HCT116 (cell line): ENCODE results near the gene EPS8. TPM values are rescaled to one million over a fixed set of nuclear protein-coding genes. Genes with fewer than 3 reads are reported as not detected.

Experiments used
- ATAC-seq: fragments of 200-7000 bp; cut with Tn5 transposase; 2 replicates; pipeline ENCODE4 v1.9.1; 2020; ENCODE audit warnings: mild to moderate bottlenecking, moderate library complexity
- BruUV-seq: library from RNA; stranded (reverse); fragments of 400-500 nt; replicated peaks from 2 replicates; lab custom pipeline; 2021; lab: Mats Ljungman, UMichigan
- CTCF ChIA-PET: fragments of 300-600 bp; sonication (Branson Sonifier 250); formaldehyde crosslinking; loops from one replicate; lab custom pipeline; 2021; ENCODE audit warnings: antibody characterized with exemption; lab: Charles Lee
- POLR2A ChIA-PET: fragments of 300-600, 350-600 bp; sonication (Branson Sonifier 250); formaldehyde crosslinking; loops from one replicate; lab custom pipeline; 2021; ENCODE audit warnings: antibody characterized with exemption; lab: Charles Lee
- RAD21 ChIA-PET, 2 experiments: fragments of 300-600 bp; sonication (Branson Sonifier 250); formaldehyde crosslinking; loops; one replicate each; lab custom pipeline; 2023; ENCODE audit warnings: low total read pairs in 2 of 2; ENCODE audit not compliant: uncharacterized antibody in 2 of 2, unreplicated experiment in 2 of 2, low non-redundant PET in 1 of 2; lab: Charles Lee
- DNase-seq: peaks from one replicate; pipeline ENCODE4 v3.0.0-alpha.2; 2010; ENCODE audit warnings: low read depth, low spot score
- H2AFZ ChIP-seq: fragments of 200-600 bp; shearing (Covaris generic), sonication (generic); 2 replicates; pipeline ENCODE4 v1.6.1; 2017; ENCODE audit warnings: low read depth, mixed run types, mixed read lengths, antibody characterized with exemption, low read length; ENCODE audit not compliant: poor library complexity, severe bottlenecking
- H3K27ac ChIP-seq: 2 replicates; pipeline ENCODE4 v1.5.1; 2012; ENCODE audit warnings: low read depth, low read length
- H3K27me3 ChIP-seq: fragments of 200-600 bp; sonication (generic); 2 replicates; pipeline ENCODE4 v1.6.1; 2016; ENCODE audit warnings: mixed run types, low read length, mixed read lengths; ENCODE audit not compliant: insufficient read depth
- H3K36me3 ChIP-seq, 2 experiments: fragments of 200-500 bp in 1 of 2; fragments of 200-600 bp in 1 of 2; sonication (Bioruptor generic) in 1 of 2; sonication (generic) in 1 of 2; 2 replicates each; pipeline versions ENCODE4 v1.5.1 to v1.6.1; 2014 to 2016; ENCODE audit warnings: low read length in 2 of 2, inconsistent platforms in 1 of 2, mixed read lengths in 1 of 2, mixed run types in 1 of 2; ENCODE audit not compliant: insufficient read depth in 2 of 2, control insufficient read depth in 1 of 2
- H3K4me1 ChIP-seq, 2 experiments: fragments of 200-600 bp in 1 of 2; sonication (generic) in 1 of 2; 2 replicates each; pipeline versions ENCODE4 v1.5.1 to v1.6.1; 2012 to 2017; ENCODE audit warnings: low read length in 2 of 2, inconsistent platforms in 1 of 2, mild to moderate bottlenecking in 1 of 2, mixed read lengths in 1 of 2, mixed run types in 1 of 2, moderate library complexity in 1 of 2; ENCODE audit not compliant: insufficient read depth in 2 of 2, control insufficient read depth in 1 of 2
- H3K4me2 ChIP-seq: fragments of 200-600 bp; sonication (generic); 2 replicates; pipeline ENCODE4 v1.6.1; 2017; ENCODE audit warnings: mixed run types, low read length, mixed read lengths
- H3K4me3 ChIP-seq, 2 experiments: fragments of 200-600 bp in 1 of 2; sonication (generic) in 1 of 2; replicated peaks in 1 of 2; 2 replicates each; pipeline ENCODE4 v1.5.1; 2011 to 2016; ENCODE audit warnings: low read length in 2 of 2, control low read depth in 1 of 2, low read depth in 1 of 2, mild to moderate bottlenecking in 1 of 2, mixed read lengths in 1 of 2, mixed run types in 1 of 2
- H3K79me2 ChIP-seq: fragments of 200-600 bp; sonication (generic); 2 replicates; pipeline ENCODE4 v1.6.1; 2017; ENCODE audit warnings: mild to moderate bottlenecking, mixed run types, low read length, moderate library complexity, mixed read lengths; ENCODE audit not compliant: insufficient read depth
- H3K9ac ChIP-seq: fragments of 200-600 bp; sonication (generic); 2 replicates; pipeline ENCODE4 v1.6.1; 2016; ENCODE audit warnings: low read length, mixed read lengths
- H3K9me2 ChIP-seq: fragments of 200-600 bp; sonication (generic), shearing (Covaris generic); 2 replicates; pipeline ENCODE4 v1.6.1; 2017; ENCODE audit warnings: mixed run types, mild to moderate bottlenecking, moderate library complexity; ENCODE audit not compliant: insufficient read depth
- H3K9me3 ChIP-seq, 2 experiments: fragments of 200-500 bp in 1 of 2; fragments of 200-600 bp in 1 of 2; sonication (Bioruptor generic) in 1 of 2; sonication (generic) in 1 of 2; 2 replicates each; pipeline ENCODE4 v1.6.1; 2014 to 2017; ENCODE audit warnings: low read length in 2 of 2, mixed read lengths in 2 of 2, inconsistent platforms in 1 of 2, low read depth in 1 of 2, mild to moderate bottlenecking in 1 of 2, mixed run types in 1 of 2, moderate library complexity in 1 of 2; ENCODE audit not compliant: control insufficient read depth in 1 of 2, insufficient read depth in 1 of 2
- H4K20me1 ChIP-seq: fragments of 200-600 bp; sonication (generic), shearing (Covaris generic); 2 replicates; pipeline ENCODE4 v1.6.1; 2017; ENCODE audit warnings: mixed run types, mild to moderate bottlenecking, moderate library complexity; ENCODE audit not compliant: insufficient read depth
- CBX3 ChIP-seq: IDR thresholded peaks from 2 replicates; pipeline ENCODE4 v1.6.1; 2012; ENCODE audit warnings: low read depth
- CEBPB ChIP-seq: IDR thresholded peaks from 2 replicates; pipeline ENCODE4 v1.6.1; 2012; ENCODE audit warnings: low read depth
- CTCF ChIP-seq, 3 experiments: fragments of 200-600 bp in 1 of 3; sonication (generic) in 1 of 3; IDR thresholded peaks in 2 of 3; conservative IDR thresholded peaks in 1 of 3; 2 replicates each; pipeline ENCODE4 v1.5.1; 2012 to 2017; ENCODE audit warnings: low read depth in 2 of 3, low read length in 2 of 3, antibody characterized with exemption in 1 of 3, borderline replicate concordance in 1 of 3, control low read depth in 1 of 3, mild to moderate bottlenecking in 1 of 3, mixed read lengths in 1 of 3, mixed run types in 1 of 3, moderate library complexity in 1 of 3; ENCODE audit not compliant: insufficient read depth in 1 of 3
- ELF1 ChIP-seq: IDR thresholded peaks from 2 replicates; pipeline ENCODE4 v1.6.1; 2012; ENCODE audit warnings: low read depth, borderline replicate concordance
- FOSL1 ChIP-seq: IDR thresholded peaks from 2 replicates; pipeline ENCODE4 v1.6.1; 2012; ENCODE audit warnings: low read depth
- JUND ChIP-seq: IDR thresholded peaks from 2 replicates; pipeline ENCODE4 v1.6.1; 2012
- POLR2A ChIP-seq: IDR thresholded peaks from 2 replicates; pipeline ENCODE4 v1.7.0; 2011; ENCODE audit warnings: borderline replicate concordance; ENCODE audit not compliant: insufficient read depth, insufficient read length; ENCODE audit errors: extremely low read depth
- POLR2AphosphoS5 ChIP-seq: IDR thresholded peaks from 2 replicates; pipeline ENCODE4 v1.6.1; 2011; ENCODE audit warnings: mild to moderate bottlenecking, low read depth, low read length, moderate library complexity
- RAD21 ChIP-seq: IDR thresholded peaks from 2 replicates; pipeline ENCODE4 v1.6.1; 2012; ENCODE audit warnings: low read depth, mild to moderate bottlenecking
- SIN3A ChIP-seq: IDR thresholded peaks from 2 replicates; pipeline ENCODE4 v1.6.1; 2012; ENCODE audit warnings: low read depth
- SP1 ChIP-seq: IDR thresholded peaks from 2 replicates; pipeline ENCODE4 v1.6.1; 2012; ENCODE audit warnings: low read depth
- TCF7L2 ChIP-seq: IDR thresholded peaks from 2 replicates; pipeline ENCODE4 v1.7.0; 2011; ENCODE audit warnings: borderline replicate concordance, inconsistent platforms; ENCODE audit not compliant: insufficient read depth, insufficient read length; ENCODE audit errors: extremely low read depth
- ZBTB33 ChIP-seq: IDR thresholded peaks from 2 replicates; pipeline ENCODE4 v1.6.1; 2011; ENCODE audit warnings: mild to moderate bottlenecking, low read length, moderate library complexity; ENCODE audit not compliant: insufficient replicate concordance; ENCODE audit errors: extremely low read depth
- intact Hi-C: fragments of 100-400 bp; cut with micrococcal nuclease; formaldehyde crosslinking; loops from 2 replicates; pipeline ENCODE4 v1.10.0; 2022
- total RNA-seq: library from RNA; stranded (reverse); gene quantifications from one replicate; pipeline ENCODE4 v1.2.1, GENCODE V29; 2021; ENCODE audit not compliant: unreplicated experiment
- TF ChIP-seq, protein P1 (sequence below): IDR thresholded peaks from 2 replicates; pipeline ENCODE4 v1.6.1; 2012
- TF ChIP-seq, protein P2 (sequence below): IDR thresholded peaks from 2 replicates; pipeline ENCODE4 v1.6.1; 2012; ENCODE audit warnings: low read depth

The EPS8 gene
- total RNA-seq, 1 experiment from 2014 or later = 49.9 TPM

- CTCF ChIA-PET = no interaction called here
- H3K79me2 ChIP-seq = peaks cover 88% of the 10 kb centered on the region
- intact Hi-C loops = no loop called here
Measured at GRCh38 chr12:15726878-15727150, 62.4 kb downstream of the EPS8 start.

More at GRCh38 chr12:15726878-15727150, 62.4 kb downstream of the EPS8 start:
- Histone ChIP-seq H3K9ac (no peak overlapping the region), H3K9me2 (no peaks in the 10 kb centered on the region), H3K27ac (no peak overlapping the region), H2AFZ (no peak overlapping the region), H3K4me3 (no peak overlapping the region), H4K20me1 (no peaks in the 10 kb centered on the region), H3K4me2 (no peak overlapping the region)
- RAD21 ChIA-PET = no interaction called here
- no peak for ATAC-seq
- no peak for TF ChIP-seq ELF1
- TF ChIP-seq POLR2AphosphoS5 = no peak
- TF ChIP-seq CBX3 = no peak
- TF ChIP-seq, protein P1, sequence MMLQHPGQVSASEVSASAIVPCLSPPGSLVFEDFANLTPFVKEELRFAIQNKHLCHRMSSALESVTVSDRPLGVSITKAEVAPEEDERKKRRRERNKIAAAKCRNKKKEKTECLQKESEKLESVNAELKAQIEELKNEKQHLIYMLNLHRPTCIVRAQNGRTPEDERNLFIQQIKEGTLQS = no peak
- no peak for TF ChIP-seq TCF7L2
- no peak for TF ChIP-seq ZBTB33
- no peak for TF ChIP-seq FOSL1
- TF ChIP-seq CEBPB = no peak
- TF ChIP-seq, protein P2, sequence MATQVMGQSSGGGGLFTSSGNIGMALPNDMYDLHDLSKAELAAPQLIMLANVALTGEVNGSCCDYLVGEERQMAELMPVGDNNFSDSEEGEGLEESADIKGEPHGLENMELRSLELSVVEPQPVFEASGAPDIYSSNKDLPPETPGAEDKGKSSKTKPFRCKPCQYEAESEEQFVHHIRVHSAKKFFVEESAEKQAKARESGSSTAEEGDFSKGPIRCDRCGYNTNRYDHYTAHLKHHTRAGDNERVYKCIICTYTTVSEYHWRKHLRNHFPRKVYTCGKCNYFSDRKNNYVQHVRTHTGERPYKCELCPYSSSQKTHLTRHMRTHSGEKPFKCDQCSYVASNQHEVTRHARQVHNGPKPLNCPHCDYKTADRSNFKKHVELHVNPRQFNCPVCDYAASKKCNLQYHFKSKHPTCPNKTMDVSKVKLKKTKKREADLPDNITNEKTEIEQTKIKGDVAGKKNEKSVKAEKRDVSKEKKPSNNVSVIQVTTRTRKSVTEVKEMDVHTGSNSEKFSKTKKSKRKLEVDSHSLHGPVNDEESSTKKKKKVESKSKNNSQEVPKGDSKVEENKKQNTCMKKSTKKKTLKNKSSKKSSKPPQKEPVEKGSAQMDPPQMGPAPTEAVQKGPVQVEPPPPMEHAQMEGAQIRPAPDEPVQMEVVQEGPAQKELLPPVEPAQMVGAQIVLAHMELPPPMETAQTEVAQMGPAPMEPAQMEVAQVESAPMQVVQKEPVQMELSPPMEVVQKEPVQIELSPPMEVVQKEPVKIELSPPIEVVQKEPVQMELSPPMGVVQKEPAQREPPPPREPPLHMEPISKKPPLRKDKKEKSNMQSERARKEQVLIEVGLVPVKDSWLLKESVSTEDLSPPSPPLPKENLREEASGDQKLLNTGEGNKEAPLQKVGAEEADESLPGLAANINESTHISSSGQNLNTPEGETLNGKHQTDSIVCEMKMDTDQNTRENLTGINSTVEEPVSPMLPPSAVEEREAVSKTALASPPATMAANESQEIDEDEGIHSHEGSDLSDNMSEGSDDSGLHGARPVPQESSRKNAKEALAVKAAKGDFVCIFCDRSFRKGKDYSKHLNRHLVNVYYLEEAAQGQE = no peak
- no peak for TF ChIP-seq SP1
- TF ChIP-seq SIN3A = no peak
- TF ChIP-seq RAD21 = no peak
- no peak for TF ChIP-seq JUND
- no peak for TF ChIP-seq POLR2A
- no peak for TF ChIP-seq CTCF (IDR thresholded peaks at IDR 0.05 in 2 of 3, conservative IDR thresholded peaks at IDR 0.05 in 1 of 3; ENCODE audit: borderline replicate concordance in 1 of 3, insufficient read depth in 1 of 3, low read depth in 2 of 3, low read length in 2 of 3)
- TF ChIP-seq, all 23 proteins: peak for 0
- DNase-seq = no peak
- H3K4me1 ChIP-seq = peaks cover 22 to 54% of the 10 kb centered on the region in 2 experiments
- no TSS peak for BruUV-seq
- H3K27me3 ChIP-seq = no peaks in the 10 kb centered on the region
- POLR2A ChIA-PET = interaction anchor here (1.8 kb wide), 1 partner anchor 38 kb away, joined by 8 read pairs; no protein-coding TSS in a partner anchor
- H3K36me3 ChIP-seq = no peaks in the 10 kb centered on the region
- peaks cover 4 to 11% of the 10 kb centered on the region in 2 experiments; a peak in 2 of 4 replicates for H3K9me3 ChIP-seq
